Stimulated activated CD4-positive, alpha-beta T cell treated with anti-CD3 and anti-CD28 coated beads, Interleukin-2, amount 100 ng/mL, for 48 hours (primary cell): ENCODE results near the gene PLAGL2.
"Not testable (repeated sequence)": the region's sequence is repeated elsewhere in the genome, so short reads cannot be mapped to it uniquely, and the experiment has no call there.

ENCODE experiments used
- DNase-seq, 2 donors: peaks; one replicate each; pipeline ENCODE4 v3.0.0-alpha.2; 2020

Gene PLAGL2, protein sequence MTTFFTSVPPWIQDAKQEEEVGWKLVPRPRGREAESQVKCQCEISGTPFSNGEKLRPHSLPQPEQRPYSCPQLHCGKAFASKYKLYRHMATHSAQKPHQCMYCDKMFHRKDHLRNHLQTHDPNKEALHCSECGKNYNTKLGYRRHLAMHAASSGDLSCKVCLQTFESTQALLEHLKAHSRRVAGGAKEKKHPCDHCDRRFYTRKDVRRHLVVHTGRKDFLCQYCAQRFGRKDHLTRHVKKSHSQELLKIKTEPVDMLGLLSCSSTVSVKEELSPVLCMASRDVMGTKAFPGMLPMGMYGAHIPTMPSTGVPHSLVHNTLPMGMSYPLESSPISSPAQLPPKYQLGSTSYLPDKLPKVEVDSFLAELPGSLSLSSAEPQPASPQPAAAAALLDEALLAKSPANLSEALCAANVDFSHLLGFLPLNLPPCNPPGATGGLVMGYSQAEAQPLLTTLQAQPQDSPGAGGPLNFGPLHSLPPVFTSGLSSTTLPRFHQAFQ

DNA sequence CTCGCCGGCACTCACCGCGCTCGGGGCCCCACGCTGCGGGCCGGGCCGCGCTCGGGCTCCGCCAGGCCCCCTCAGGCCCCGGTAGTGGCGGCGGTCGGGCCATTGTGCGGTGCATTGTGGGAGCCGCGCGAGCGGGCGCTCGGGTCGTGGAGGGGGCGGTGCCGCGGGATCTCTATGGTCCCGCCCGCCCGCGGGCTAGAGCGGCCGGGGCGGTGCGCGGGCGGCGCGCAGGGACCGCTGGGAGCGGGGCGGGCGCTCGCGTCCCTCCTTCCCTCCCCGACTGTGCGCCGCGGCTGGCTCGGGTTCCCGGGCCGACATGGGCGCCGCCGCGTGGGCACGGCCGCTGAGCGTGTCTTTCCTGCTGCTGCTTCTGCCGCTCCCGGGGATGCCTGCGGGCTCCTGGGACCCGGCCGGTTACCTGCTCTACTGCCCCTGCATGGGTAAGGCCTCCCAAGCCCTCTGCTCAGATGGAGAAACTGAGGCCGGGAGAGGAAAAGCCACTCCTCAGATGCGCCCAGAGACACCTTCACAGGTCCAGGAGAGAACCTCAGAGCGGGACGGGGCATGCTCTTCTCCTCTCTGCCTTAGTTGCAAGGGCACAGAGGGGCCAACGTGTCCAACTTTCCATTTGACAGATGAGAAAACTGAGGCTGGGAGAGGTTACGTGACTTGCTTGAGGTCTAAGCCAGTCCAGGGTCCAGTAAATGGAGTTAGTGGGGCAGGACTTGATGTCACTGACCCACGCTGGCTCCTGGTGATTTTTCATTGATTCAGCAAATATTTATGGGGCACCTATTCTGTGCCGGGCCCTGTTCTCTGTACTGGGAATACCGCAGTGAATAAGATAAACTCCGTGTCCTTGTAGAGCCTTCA, at the start of gene PLAGL2, which contains the start of gene POFUT1:
TSS of gene PLAGL2 (minus strand) at position 118 of the 873 bp plus-strand sequence. CDS start 5,565 bp downstream, outside the sequence.
TSS of gene POFUT1 (plus strand) at position 255 of the 873 bp plus-strand sequence. CDS start at position 317, 62 bp downstream.
- DNase-seq: peak; percentile 85 to 90

DNA sequence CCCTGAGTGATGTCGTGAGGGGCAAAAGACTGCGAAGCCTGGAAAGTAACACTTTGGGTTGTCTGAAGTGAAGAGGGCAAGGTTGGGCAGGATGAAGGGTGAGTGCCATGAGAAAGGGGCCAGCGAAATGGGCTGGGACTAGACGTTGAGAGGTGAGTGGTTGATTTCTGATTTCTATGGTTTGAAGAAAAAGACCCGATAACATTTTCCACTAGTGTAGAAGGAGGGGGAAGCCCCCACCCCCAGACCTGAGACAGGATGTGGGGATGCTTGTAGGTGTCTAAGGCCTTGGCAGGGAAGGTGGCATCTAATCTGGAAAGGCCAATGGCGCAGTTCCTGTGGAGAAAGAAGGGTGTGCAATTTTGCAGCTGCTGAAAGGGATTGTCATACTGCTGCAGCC, 44.6 kb upstream of the PLAGL2 start:
- DNase-seq: peak; percentile 70 to 80

DNA sequence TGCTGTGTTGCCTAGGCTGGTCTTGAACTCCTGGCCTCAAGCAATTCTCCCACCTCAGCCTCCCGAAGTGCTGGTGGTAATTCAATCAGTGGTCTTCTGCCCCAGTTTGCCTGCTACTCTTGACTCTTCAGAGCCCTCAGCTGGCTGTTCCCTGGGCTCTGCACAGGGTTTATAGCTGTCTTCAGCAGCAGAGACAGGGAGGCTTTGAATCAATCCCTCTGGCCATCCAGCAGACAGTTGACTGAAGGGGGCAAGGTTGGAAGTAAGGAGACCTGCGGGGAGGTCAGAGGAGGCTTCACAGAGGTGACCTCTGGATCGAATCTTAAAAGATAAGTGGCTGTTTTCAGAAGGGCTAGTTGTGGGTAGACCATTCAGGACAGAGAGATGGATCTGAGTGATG, 43.9 kb upstream of the PLAGL2 start:
- DNase-seq: no peak

DNA sequence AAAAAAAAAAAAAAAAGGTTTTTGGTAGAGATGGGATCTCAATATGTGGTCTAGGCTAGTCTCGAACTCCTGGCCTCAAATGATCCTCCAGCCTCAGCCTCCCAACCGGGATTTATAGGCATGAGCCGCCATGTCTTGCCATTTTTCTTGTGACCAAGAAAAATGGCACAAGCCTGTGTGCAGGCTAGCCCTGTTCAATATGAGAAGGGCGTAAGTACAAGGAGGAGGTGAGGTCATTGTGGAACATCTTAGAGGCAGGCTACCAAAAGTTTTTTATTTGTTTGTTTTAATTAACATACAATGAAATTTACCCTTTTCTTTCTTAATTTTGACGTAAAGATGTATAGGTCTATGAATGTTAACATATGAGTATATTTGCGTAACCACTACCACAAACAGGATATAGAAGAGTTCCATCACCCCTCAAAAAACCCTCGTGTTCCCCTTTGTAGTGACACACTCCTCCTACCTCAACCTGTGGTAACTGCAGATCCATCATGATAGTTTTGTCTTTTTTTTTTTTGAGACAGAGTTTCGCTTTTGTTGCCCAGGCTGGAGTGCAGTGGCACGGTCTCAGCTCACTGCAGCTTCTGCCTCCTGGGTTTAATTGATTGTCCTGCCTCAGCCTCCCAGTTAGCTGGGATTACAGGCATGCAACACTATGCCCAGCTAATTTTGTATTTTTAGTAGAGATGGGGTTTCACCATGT, 41.6 kb upstream of the PLAGL2 start:
- DNase-seq: no peak

DNA sequence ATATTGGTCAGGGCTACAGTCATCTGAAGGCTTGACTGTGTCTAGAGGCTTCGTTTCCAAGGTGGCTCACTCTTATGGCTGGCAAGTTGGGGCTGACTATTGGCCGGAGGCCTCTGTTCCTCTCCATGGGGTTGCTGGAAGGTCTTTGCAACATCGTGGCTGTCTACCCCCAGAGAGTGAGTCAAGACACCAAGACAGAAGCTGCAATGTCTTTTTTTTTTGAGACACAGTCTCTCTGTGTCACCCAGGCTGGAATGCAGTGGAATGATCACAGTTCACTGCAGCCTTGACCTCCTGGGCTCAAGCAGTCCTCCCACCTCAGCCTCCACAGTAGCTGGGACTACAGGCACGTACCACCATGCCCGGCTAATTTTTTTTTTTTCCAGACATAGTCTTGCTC, 40.5 kb upstream of the PLAGL2 start:
- DNase-seq: no peak

DNA sequence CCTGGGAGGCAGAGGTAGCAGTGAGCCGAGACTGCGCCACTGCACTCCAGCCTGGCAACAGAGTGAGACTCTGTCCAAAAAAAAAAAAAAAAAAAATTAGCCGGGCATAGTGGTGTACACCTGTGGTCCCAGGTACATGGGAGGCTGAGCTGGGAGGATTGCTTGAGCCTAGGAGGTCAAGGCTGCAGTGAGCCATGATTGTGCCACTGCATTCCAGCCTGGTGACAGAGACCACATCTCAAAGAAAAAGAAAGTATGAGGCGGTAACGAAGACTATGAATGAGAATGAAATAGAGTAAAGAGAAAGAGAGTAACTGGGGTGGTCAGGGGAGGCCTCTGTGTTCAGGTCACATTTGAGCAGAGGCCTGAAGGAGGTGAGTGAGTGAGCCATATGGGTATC, 38.7 kb upstream of the PLAGL2 start:
- not testable (repeated sequence) for DNase-seq

DNA sequence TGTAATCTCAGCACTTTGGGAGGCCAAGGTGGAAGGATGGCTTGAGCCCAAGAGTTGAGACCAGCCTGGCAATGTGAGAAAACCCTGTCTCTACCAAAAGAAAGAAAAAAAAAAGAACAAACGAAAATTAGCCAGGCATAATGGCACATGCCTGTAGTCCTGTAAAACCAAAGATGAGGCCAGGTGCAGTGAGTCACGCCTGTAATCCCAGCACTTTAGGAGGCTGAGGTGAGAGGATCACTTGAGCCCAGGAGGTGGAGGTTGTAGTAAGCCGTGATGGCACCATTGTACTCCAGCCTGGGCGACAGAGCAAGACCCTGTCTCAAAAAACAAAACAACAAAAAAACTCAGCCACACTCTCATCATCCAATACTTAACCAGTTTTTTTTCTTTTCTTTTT, 37.4 kb upstream of the PLAGL2 start:
- no peak for DNase-seq

DNA sequence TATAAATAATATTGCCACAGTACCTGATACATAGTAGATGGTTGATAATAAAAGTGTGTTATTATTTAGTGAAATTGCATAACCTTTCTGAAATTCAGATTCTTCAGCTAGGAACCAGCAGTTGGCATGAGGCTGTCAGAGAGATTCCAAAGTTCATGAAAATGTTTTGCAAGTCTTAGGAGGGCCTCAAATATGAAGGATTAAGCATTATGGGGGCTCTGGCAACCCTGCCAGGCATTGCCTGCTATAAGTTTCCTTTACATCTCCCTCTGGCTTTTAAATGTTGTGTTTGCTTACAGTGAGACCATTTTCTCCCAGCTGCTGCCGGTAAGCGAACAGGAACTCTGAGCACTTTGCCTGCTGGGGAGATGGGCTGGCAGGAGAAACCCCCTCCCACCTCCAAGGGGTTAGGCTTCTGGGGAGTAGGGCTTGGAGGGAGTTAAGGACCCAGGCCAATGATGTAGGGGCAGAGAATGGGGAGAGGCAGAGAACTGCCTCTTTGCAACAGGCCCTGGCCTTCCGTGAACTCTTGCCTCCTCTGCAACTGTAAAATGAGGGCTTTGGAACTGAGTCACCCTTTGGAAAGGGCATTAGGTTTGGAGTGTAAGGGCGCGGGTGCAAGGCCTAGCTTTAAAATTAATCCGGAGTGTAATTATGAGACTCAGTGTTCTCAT, 36.7 kb upstream of the PLAGL2 start:
- DNase-seq: no peak

DNA sequence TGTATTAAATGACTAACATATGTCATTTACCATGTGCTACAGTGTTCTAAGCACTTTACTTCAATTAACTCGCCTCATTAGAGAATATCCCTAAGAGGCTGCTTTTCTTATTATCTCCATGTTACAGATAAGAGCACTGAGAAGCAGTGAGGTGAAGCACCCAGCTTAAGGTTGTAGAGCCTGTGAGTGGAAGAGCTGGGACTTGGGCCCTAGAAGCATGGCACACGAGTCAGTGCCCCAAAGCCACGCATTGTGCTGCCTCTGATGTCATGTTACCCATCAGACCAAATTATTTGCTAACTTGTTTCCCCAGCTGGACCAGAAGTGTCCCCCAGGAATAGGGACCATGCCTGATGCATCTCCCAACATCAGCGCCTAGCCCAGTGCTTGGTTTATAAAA, 34.3 kb upstream of the PLAGL2 start:
- DNase-seq: no peak

DNA sequence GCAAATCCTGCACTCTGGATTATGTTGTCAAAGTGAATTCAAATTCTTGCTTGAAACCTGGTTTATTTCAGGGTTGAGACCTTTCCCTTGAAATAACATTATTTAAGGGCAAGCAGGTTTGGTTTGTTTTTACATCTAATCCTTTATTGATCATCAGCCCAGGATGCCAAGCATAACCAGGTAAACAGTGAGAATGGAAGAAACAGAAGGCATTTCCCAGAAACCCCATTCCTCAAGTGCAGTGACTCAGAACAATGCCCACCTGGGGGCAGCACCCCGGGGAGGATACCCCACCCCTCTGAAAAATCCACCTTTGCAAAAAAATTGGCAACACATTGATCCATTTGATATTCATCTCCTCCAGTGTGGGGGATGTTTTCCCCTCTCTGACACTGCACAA, 32.7 kb upstream of the PLAGL2 start:
- DNase-seq: no peak

DNA sequence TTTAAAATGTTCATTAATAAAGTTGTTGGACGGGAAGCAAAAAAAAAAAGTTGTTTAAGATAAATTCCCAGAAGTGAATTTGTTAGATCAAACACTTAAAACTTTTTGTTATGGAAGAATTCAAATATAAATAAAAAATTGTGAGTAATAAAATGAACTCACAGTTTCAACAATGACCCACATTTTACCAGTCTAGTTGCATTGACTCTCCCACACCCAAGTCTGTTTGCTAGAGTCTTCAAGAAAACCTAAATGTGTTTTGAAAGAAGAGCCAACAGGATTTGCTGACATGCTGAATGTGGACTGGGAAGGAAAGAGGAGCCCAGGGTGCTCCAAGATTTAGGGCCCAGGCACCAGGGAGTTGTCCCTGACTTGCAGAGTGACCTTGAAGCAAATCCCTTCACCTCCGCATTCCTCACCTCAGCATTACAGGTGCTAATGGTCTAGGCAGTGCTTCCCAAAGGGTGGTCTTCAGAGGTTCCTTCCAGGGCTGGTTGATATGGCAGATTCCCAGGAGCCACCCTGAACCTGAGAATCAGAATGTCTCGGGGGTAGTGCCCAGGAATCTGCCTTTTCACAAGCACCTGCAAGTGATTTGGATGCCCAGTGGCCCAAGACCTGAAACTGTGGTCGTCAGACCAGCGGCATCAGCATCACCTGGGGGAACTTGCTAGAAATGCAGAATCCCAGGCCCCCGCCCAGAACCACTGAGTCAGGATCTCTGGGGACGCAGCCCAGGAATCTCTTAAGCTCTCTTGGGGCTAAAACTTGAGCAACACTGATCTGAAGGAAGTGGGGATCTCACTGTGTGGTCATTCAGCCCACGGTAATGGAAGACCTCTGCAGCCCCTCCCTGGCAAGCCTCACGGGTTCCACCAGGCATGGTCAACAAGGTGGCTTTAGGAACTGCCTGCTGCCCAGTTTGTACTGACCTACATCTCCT, 31.2 kb upstream of the PLAGL2 start:
- DNase-seq: no peak

DNA sequence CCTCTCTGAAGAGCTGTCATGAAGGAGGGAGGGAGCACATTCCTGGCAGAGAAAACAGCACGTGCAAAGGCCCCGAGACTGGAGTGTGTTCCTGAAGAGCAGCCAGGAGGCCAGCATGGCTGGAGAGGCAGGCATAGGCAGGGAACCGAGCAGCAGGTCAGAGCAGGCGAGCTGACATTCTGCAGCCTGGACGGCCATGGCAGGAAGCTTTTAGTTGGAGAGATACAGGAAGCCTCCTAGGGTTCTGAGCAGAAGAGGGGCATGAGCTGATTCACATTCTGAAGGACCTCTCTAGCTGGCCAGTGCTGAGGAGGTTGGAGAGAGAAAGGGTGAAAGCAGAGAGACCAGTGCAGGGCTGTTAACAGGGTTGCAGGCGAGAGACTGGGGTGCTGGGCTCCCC, 29.9 kb upstream of the PLAGL2 start:
- no peak for DNase-seq

DNA sequence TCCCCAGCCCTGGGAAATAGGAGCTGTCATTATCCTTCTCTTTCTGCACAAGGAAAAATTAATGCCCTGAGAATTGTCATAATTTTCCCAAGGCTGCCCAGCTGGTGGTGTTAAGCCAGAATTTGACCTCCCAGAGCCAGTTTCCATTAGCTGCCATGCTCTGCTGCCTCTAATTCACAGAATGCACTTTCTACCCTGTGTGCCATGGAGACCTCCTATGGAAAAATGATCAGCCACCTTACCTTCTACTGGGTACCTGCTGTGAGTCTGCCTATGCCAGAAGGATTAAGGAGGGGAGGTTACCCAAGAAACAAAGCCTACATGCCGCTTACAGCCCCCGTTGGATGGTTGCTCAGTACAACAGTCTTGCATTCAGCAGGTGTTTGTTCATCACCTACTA, 29.3 kb upstream of the PLAGL2 start:
- no peak for DNase-seq

DNA sequence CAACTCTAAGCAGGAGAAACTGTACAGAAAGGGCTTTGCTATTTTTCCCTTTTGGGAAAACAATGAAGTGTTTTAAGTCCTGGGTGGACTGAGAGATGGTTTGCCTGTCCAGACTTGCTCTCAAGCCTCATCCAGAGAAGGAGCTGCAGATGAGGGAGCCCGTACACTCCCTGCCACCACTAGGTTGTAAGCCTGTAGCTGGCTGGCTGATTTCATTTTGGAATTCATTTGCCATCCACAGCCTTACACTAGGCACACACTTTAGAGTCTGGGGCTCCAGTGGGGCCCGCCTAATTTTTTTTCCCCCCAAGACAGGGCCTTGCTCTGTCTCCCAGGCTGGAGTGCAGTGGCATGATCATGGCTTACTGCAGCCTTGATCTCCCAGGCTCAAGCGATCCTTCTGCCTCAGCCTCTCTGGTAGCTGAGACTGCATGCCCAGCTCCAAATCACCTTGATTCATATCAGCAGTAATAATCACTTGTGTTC, 28.5 kb upstream of the PLAGL2 start:
- no peak for DNase-seq

DNA sequence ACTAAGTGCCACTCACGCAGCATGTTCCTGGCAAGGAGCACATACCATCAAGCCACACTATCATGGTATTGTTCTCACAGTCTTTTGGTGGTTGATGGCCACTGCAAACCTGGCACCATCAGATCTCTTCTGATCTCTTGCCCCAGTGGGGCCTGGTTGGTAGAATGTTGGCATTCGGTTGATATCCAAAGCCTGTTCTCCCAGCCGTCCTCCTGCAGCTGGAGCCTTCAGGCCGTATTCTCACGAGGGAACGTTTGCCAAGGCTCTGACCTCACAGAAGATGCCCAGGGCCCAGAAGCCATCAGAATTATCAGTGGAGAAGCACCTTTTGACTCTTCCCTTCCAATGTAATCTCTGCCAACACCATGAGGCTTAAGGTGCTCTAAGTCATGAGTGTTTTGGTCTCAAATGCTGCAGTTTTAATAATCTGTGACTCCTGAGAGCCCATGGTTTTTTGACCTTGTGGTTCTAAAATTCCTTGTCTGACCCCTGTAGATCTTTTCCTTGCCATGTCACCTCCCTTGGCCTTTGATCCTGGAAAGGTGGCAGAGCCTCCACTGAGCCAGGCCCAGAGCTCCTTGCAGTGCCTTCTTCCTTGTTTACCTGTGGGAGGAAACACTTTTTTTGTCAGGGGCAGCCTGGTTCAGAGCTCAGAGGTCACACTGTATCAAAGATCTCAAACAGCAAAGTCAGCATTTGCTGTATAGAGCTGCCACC, 27.9 kb upstream of the PLAGL2 start:
- DNase-seq: no peak

DNA sequence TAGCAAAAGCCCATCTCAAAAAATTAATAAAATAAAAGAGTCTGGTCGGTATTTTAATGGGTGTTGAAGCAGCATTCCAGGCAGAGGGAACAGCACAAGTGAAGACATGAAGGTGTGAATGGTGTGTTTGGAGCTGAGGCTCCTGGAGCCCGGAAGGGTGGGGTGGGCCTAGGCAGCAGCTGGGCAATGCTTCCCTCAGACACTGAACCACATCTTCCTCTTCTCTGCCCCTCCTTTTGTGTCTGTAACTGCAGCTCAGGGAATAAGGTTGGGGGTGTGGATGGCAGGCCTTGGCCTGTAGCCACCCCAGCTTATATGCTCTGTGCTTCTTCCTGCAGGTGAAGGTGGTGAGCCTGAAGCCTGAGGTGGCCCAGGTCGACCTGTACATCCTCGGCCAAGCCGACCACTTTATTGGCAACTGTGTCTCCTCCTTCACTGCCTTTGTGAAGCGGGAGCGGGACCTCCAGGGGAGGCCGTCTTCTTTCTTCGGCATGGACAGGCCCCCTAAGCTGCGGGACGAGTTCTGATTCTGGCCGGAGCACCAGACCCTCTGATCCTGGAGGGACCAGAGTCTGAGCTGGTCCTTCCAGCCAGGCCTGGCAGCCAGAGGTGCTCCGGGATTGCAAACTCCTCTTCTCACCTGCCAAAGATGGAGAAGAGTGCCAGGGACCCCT, 26.7 kb upstream of the PLAGL2 start:
- no peak for DNase-seq

DNA sequence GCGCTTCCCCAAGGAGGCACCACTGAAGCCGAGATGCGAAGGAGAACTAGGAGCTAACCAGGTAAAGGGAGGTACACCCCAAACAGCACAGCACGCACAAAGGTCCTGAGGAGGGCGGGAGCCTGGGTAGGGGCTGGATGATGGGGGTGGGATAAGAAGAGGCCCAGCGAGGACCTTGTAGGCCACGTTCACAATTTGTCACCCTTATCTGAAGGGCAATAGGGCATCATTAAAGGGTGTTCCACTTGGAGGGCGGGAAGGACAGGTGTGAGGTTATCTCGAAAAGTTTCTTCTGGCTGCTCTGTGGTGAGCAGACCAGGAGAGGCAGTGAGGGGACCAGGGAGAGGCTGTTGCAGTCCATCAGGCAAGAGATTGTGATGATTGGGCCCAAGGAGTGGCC, 25.7 kb upstream of the PLAGL2 start:
- DNase-seq: no peak

DNA sequence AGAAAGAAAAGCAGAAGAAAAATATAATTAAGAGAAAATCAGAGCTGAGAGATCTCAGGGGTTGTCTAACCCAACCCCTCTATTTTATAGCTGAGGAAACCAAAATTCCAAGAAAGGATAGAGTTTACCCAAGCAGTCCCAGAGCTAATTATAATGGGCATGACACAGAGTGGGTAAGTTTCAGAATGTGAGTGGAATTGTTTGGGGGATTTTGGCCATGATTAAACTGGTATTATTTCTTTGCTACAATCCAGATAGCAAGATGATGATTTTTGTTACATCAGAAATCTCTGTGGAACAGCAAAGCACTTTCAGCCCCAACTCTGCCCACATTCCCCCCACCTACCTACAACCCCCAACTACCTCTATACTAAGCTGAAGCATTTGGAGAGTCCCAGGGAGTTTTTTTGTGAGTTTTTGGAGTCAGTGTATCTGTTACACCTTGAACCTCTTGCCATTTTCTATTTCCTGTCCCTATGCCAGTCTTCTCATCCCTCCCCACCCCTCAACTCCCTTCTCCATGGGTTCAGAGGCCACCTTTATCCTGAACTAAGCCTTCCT, 24.9 kb upstream of the PLAGL2 start:
- DNase-seq: no peak

DNA sequence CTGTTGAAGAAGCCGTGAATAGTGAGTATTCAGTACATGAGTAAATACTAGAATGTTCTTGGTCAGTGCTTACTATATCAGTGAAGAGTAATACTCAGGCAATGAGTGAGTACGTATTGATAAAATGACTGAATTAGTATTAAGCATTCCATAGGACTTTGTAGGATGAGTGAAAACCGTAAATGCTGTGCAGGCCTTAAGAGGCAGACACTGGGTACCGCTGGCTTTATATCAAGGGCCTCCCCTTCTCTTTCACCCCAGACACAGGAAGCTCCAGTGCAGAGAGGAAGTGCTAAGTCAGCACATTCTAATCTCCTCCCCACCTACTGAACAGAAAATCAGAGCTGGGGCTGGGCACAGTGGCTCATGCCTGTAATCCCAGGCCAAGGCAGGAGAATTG, 24.3 kb upstream of the PLAGL2 start:
- DNase-seq: peak; percentile 33 to 38
